Psoas muscle (tissue), 8 donors: ENCODE results near the gene RCOR1. TPM values are rescaled to one million over a fixed set of nuclear protein-coding genes. Genes with fewer than 3 reads are reported as not detected.

Experiments used
- ATAC-seq, 4 donors: fragments of 200-7000 bp; cut with Tn5 transposase; one replicate each; pipeline ENCODE4 v1.9.1; 2020; ENCODE audit warnings: moderate library complexity in 3 of 4, mild to moderate bottlenecking in 2 of 4
- DNase-seq, 2 donors: peaks; one replicate each; pipeline ENCODE4 v3.0.0-alpha.2; 2020
- H3K27ac ChIP-seq: fragments of 200-600 bp; one replicate; pipeline ENCODE4 v1.8.0; 2022
- H3K27me3 ChIP-seq, 3 donors: fragments of 200-600 bp in 1 of 3; one replicate each; pipeline versions ENCODE4 v1.6.1 to v1.8.0; 2013 to 2022; ENCODE audit warnings: low read length in 2 of 3, mild to moderate bottlenecking in 2 of 3, moderate library complexity in 1 of 3; ENCODE audit not compliant: insufficient read depth in 3 of 3
- H3K36me3 ChIP-seq, 2 donors: fragments of 200-600 bp in 1 of 2; one replicate each; pipeline versions ENCODE4 v1.6.1 to v1.8.0; 2013 to 2022; ENCODE audit warnings: low read depth in 1 of 2, mild to moderate bottlenecking in 1 of 2, moderate library complexity in 1 of 2; ENCODE audit not compliant: insufficient read depth in 1 of 2
- H3K4me1 ChIP-seq: fragments of 200-600 bp; one replicate; pipeline ENCODE4 v1.8.0; 2022
- H3K4me3 ChIP-seq: fragments of 200-600 bp; one replicate; pipeline ENCODE4 v1.8.0; 2022; ENCODE audit warnings: mild to moderate bottlenecking
- H3K9me3 ChIP-seq: fragments of 200-600 bp; one replicate; pipeline ENCODE4 v1.8.0; 2022
- WGBS, 3 donors: extraction: QIAGEN DNeasy Blood & Tissue Kit; methylation state at CpG; one replicate each; pipeline versions ENCODE4 v1.1.6 to v1.1.7; 2013; 5-methylcytosine and 5-hydroxymethylcytosine counted together
- intact Hi-C, 2 donors: fragments of 100-400 bp; cut with DNase I; formaldehyde crosslinking; loops; one replicate each; pipeline versions ENCODE4 v1.11.0 to v1.14.2; 2022
- polyA plus RNA-seq, 3 donors: library from polyadenylated mRNA; stranded (reverse); fragments of 200-250 nt; gene quantifications; one replicate each; pipeline ENCODE4 v1.2.3, GENCODE V29; 2013
- total RNA-seq, 4 donors: library from RNA; stranded (reverse); fragmentation: NEBNext Ultra II Directional in 2 of 4; extraction: Animal tissue kit (Norgen Biotek cat#: 25700) in 2 of 4; gene quantifications; one replicate each; pipeline versions ENCODE4 v1.2.1 to v1.2.4, GENCODE V29; 2021 to 2023
- TF ChIP-seq, protein P1 (sequence below): fragments of 200-600 bp; IDR thresholded peaks from one replicate; pipeline ENCODE4 v1.8.0; 2022; ENCODE audit warnings: antibody characterized with exemption
- donor health status: healthy with polysubstance abuse.
- donor health status: DM: no; HTN: no; CAD: no; lungs with moderate emphysema.
- donor health status: Bipolar disorder and iron deficiency.
- donor health status: healthy.
- donor health status: DM: yes; HTN: yes; CAD: no.
- donor health status: DM: no; HTN: no; CAD: no.
- donor health status: DM: no; HTN: no; CAD: no.
- donor health status: DM: yes; HTN: yes; CAD: no.

The RCOR1 gene
- total and polyA plus RNA-seq, 7 donors = 6.0 to 17.7 (median 14.3) TPM

DNA sequence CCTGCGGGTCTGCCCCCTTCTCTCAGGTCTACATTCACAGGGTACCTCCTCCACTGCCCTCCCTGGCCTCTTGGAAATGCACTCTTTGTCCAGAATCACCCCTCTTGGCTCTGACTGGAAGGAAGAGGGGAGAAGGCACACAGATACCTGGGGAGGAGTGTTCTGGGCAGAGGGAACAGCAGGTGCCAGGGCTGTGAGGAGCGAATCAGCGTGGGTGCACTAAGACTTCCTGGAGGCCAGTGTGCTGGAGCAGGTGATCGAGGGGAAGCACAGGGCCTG lies 176.5 kb downstream of the RCOR1 start:
- TF ChIP-seq, protein P1, sequence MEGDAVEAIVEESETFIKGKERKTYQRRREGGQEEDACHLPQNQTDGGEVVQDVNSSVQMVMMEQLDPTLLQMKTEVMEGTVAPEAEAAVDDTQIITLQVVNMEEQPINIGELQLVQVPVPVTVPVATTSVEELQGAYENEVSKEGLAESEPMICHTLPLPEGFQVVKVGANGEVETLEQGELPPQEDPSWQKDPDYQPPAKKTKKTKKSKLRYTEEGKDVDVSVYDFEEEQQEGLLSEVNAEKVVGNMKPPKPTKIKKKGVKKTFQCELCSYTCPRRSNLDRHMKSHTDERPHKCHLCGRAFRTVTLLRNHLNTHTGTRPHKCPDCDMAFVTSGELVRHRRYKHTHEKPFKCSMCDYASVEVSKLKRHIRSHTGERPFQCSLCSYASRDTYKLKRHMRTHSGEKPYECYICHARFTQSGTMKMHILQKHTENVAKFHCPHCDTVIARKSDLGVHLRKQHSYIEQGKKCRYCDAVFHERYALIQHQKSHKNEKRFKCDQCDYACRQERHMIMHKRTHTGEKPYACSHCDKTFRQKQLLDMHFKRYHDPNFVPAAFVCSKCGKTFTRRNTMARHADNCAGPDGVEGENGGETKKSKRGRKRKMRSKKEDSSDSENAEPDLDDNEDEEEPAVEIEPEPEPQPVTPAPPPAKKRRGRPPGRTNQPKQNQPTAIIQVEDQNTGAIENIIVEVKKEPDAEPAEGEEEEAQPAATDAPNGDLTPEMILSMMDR = no peak
- Histone ChIP-seq H3K27ac (no peak overlapping the region), H3K9me3 (no peaks in the 10 kb centered on the region), H3K4me3 (no peak overlapping the region), H3K36me3 (no peaks in the 10 kb centered on the region), H3K27me3 (no peaks in the 10 kb centered on the region), H3K4me1 (no peaks in the 10 kb centered on the region)
- intact Hi-C loops = no loop called here
- ATAC-seq (no peak), DNase-seq (no peak)
- WGBS, 3 donors = 84 to 91% (median 88%) methylated on average over 4 of the region's 4 CpGs

DNA sequence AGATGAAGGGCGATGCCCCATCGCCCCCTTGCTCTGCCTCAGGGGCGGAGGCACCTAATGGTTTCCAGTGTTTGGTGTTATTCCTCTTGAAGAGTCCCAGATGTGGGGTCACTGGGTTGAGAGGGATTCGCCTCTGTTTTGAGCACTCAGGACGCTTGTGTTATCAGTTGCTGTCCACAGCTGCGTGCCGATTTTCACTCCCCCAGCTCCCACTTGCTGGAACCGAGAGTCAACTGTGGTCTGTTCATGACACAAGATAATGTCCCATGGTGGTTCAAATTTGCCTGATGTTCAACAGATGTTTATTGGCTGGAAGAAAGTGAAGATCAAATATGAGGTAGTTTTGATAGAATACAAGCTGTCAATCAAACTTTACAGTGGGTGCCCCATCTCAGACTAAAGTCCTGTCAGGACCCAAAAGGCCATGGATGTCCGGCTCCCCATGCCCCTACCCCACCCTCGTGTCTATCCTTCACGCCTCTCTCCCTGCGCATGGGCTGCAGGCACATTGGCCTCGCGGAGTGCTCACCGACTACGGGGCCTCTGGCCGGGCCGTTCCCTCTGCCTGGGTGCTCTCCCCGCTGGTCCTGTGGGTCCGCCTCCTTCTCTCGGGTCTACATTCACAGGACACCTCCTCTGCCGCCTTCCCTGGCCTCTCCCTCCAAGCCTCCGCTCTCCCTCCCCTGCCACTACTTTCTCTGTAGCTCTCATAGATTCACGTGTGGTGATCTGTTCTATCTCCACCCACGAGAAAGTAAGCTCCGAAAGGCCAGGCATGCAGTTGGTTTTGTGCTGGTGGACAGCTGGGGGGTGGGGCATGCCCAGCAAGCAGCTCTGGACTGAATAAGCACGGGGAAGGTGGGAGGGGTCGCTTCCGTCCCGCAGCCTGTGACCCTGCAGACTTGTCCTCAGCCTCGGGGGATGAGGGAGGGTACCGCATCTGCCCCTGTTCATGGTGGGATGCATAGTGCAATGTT lies 178.0 kb downstream of the RCOR1 start:
- Histone ChIP-seq H3K4me1 (no peaks in the 10 kb centered on the region), H3K9me3 (no peaks in the 10 kb centered on the region), H3K27me3 (no peaks in the 10 kb centered on the region), H3K36me3 (no peaks in the 10 kb centered on the region), H3K27ac (no peak overlapping the region), H3K4me3 (no peak overlapping the region)
- DNase-seq (no peak), ATAC-seq (no peak)
- intact Hi-C loops = loop anchor here in 1 of 2 donors (10.0 kb wide), 1 partner anchor 144 kb away; no protein-coding TSS in a partner anchor
- 73 to 78% (median 76%) methylated on average over 32 of the region's 32 CpGs for WGBS, 3 donors
- TF ChIP-seq, protein P1 = no peak

DNA sequence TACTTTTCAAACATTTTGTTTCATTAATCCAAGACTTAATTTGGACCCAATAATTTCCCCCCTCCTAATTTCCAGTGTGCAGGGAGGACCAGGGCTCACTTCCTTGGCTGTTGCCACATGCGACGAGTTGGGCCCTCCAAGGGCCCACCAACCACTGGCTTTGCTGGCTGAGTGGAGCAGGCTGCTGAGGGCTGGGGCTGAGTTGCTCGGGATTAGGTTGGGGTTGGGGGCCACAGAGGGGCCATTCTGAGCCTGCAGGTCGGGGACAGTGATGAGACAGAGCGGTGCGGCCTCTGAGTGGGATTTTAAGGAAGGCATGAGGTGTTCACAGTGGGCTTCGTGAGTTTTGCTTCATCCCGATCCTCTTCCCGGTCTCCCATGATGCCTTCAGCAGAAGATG lies 178.7 kb downstream of the RCOR1 start:
- ATAC-seq (no peak), DNase-seq (no peak)
- Histone ChIP-seq H3K27ac (no peak overlapping the region), H3K4me1 (no peaks in the 10 kb centered on the region), H3K4me3 (no peak overlapping the region), H3K36me3 (no peaks in the 10 kb centered on the region), H3K27me3 (no peaks in the 10 kb centered on the region), H3K9me3 (no peaks in the 10 kb centered on the region)
- WGBS, 3 donors = 93 to 96% (median 93%) methylated on average over 9 of the region's 9 CpGs
- TF ChIP-seq, protein P1 = no peak
- intact Hi-C loops = loop anchor here in 1 of 2 donors (10.0 kb wide), 1 partner anchor 144 kb away; no protein-coding TSS in a partner anchor

DNA sequence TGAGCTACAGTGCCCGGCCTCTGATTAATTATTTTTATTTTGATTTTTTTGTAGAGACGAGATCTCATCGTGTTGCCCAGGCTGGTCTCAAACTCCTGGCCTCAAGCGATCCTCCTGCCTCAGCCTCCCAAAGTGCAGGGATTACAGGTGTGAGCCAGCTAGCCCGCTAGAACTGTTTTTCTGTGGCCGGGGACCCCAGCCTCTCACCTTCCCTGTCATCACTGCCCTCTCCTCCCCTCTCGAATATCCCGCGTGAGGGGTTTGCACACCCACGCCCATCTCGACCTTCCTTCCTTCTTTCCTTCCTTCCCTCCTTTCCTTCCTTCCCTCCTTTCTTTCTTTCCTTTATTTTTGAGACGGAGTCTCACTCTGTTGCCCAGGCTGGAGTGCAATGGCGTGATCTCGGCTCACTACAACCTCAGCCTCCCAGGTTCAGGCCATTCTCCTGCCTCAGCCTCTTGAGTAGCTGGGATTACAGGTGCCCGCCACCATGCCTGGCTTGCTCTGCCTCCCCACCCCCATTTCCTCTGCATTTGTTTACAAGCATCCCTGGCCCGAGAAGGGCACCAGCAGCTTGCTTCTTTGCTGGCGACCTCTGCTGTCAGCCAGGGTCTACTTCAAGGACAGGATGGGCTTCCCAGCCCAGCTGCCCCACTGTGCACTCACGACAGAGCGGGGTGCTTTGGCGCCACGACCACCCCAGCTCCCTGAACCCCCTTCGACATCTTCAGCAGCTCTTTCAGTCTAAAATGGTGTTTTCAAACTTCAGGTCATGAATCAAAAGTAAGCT lies 180.5 kb downstream of the RCOR1 start:
- Histone ChIP-seq H3K27me3 (no peaks in the 10 kb centered on the region), H3K4me3 (no peak overlapping the region), H3K4me1 (no peaks in the 10 kb centered on the region), H3K36me3 (no peaks in the 10 kb centered on the region), H3K9me3 (no peaks in the 10 kb centered on the region), H3K27ac (no peak overlapping the region)
- WGBS, 3 donors = 69 to 72% (median 72%) methylated on average over 20 to 22 of the region's 22 CpGs
- no peak for ATAC-seq
- intact Hi-C loops = loop anchor here in 1 of 2 donors (10.0 kb wide), 1 partner anchor 142 kb away; no protein-coding TSS in a partner anchor
- TF ChIP-seq, protein P1 = no peak
- DNase-seq = no peak
